ENCODE measurements around the gene GPR84.

Gene GPR84

GRCh38 chr12:54359762-54360351 is 4.4 kb downstream of the GPR84 start:
- Histone ChIP-seq H3K9me2 (ENCODE audit: low read depth, low read length) (no peaks in the 10 kb centered on the region), H3K27me3 (ENCODE audit: insufficient read depth, low read length) (no peaks in the 10 kb centered on the region), H3K36me3 (ENCODE audit: insufficient read depth, low read length) (no peaks in the 10 kb centered on the region), H3K9ac (ENCODE audit: low read length) (peak overlapping the region; percentile 60), H3K4me1 (ENCODE audit: insufficient read depth, low read length, severe bottlenecking) (peaks cover 30% of the 10 kb centered on the region), H3F3A (ENCODE audit: insufficient read depth, low read length) (no peaks in the 10 kb centered on the region), H4K20me1 (ENCODE audit: insufficient read depth, low read length) (no peaks in the 10 kb centered on the region), H3K79me2 (ENCODE audit: insufficient read depth, low read length) (no peaks in the 10 kb centered on the region), H3K9me3 (ENCODE audit: low read length) (no peaks in the 10 kb centered on the region), H3K4me3 (ENCODE audit: low read depth, low read length, poor library complexity, severe bottlenecking) (peak overlapping the region; percentile 71), H3K27ac (ENCODE audit: low read depth, low read length, poor library complexity, severe bottlenecking) (peak overlapping the region; percentile 77), H3K4me2 (ENCODE audit: low read length) (peak overlapping the region; percentile 96), H2AFZ (ENCODE audit: low read length) (no peak overlapping the region; the same call in 1 of the 2 replicates)
- TF ChIP-seq EZH2 (IDR thresholded peaks at IDR 0.05; ENCODE audit: borderline replicate concordance, low read length) (no peak), CTCF (IDR thresholded peaks at IDR 0.05; ENCODE audit: low read length) (no peak)

- peak overlapping the region; percentile 79 for H3K27ac ChIP-seq (ENCODE audit: low read depth, low read length, poor library complexity, severe bottlenecking)
- no peaks in the 10 kb centered on the region for H4K20me1 ChIP-seq (ENCODE audit: insufficient read depth, low read length)
- no peak for TF ChIP-seq EZH2 (IDR thresholded peaks at IDR 0.05; ENCODE audit: borderline replicate concordance, low read length)
- TF ChIP-seq CTCF (IDR thresholded peaks at IDR 0.05; ENCODE audit: low read length): no peak
- H2AFZ ChIP-seq (ENCODE audit: low read length): no peak overlapping the region; the same call in 1 of the 2 replicates
- peak overlapping the region; percentile 71 for H3K4me3 ChIP-seq (ENCODE audit: low read depth, low read length, poor library complexity, severe bottlenecking)
- no peaks in the 10 kb centered on the region for H3K79me2 ChIP-seq (ENCODE audit: insufficient read depth, low read length)
- peak overlapping the region; percentile 96 for H3K4me2 ChIP-seq (ENCODE audit: low read length)
- H3K9me2 ChIP-seq (ENCODE audit: low read depth, low read length): no peaks in the 10 kb centered on the region
- peaks cover 30% of the 10 kb centered on the region for H3K4me1 ChIP-seq (ENCODE audit: insufficient read depth, low read length, severe bottlenecking)
- no peaks in the 10 kb centered on the region for H3K27me3 ChIP-seq (ENCODE audit: insufficient read depth, low read length)
- H3K36me3 ChIP-seq (ENCODE audit: insufficient read depth, low read length): no peaks in the 10 kb centered on the region
- H3K9me3 ChIP-seq (ENCODE audit: low read length): no peaks in the 10 kb centered on the region
- H3F3A ChIP-seq (ENCODE audit: insufficient read depth, low read length): no peaks in the 10 kb centered on the region
- H3K9ac ChIP-seq (ENCODE audit: low read length): peak overlapping the region; percentile 81
These were observed 5.1 kb downstream of the GPR84 start for GRCh38 chr12:54358945-54359761.

- H3K79me2 ChIP-seq (ENCODE audit: insufficient read depth, low read length): no peaks in the 10 kb centered on the region
- no peak overlapping the region for H2AFZ ChIP-seq (ENCODE audit: low read length)
- H3K4me3 ChIP-seq (ENCODE audit: low read depth, low read length, poor library complexity, severe bottlenecking): peak overlapping the region; percentile 71
- H4K20me1 ChIP-seq (ENCODE audit: insufficient read depth, low read length): no peaks in the 10 kb centered on the region
- TF ChIP-seq EZH2 (IDR thresholded peaks at IDR 0.05; ENCODE audit: borderline replicate concordance, low read length): no peak
- no peak for TF ChIP-seq CTCF (IDR thresholded peaks at IDR 0.05; ENCODE audit: low read length)
- peak overlapping the region; percentile 79 for H3K27ac ChIP-seq (ENCODE audit: low read depth, low read length, poor library complexity, severe bottlenecking)
- no peaks in the 10 kb centered on the region for H3F3A ChIP-seq (ENCODE audit: insufficient read depth, low read length)
- H3K27me3 ChIP-seq (ENCODE audit: insufficient read depth, low read length): no peaks in the 10 kb centered on the region
- H3K9ac ChIP-seq (ENCODE audit: low read length): peak overlapping the region; percentile 81
- peaks cover 30% of the 10 kb centered on the region for H3K4me1 ChIP-seq (ENCODE audit: insufficient read depth, low read length, severe bottlenecking)
- no peaks in the 10 kb centered on the region for H3K9me3 ChIP-seq (ENCODE audit: low read length)
- H3K36me3 ChIP-seq (ENCODE audit: insufficient read depth, low read length): no peaks in the 10 kb centered on the region
- H3K4me2 ChIP-seq (ENCODE audit: low read length): peak overlapping the region; percentile 96
- no peaks in the 10 kb centered on the region for H3K9me2 ChIP-seq (ENCODE audit: low read depth, low read length)
These were observed 5.9 kb downstream of the GPR84 start for GRCh38 chr12:54358191-54358944.

Data from OCI-LY1 (cell line).